CD4-positive, alpha-beta T cell (primary cell): Measurements from ENCODE around the gene MICAL2. TPM values are rescaled to one million over a fixed set of nuclear protein-coding genes. Genes with fewer than 3 reads are reported as not detected.

ENCODE experiments used
- ATAC-seq: fragments of 200-7000 bp; cut with Tn5 transposase; one replicate; pipeline ENCODE4 v1.10.0; 2022; ENCODE audit warnings: mild to moderate bottlenecking; ENCODE audit not compliant: poor library complexity
- CTCF ChIA-PET: fragments of 350-600 bp; sonication (Branson Sonifier 250); formaldehyde crosslinking; loops from one replicate; lab custom pipeline; 2021; ENCODE audit warnings: antibody characterized with exemption, inconsistent platforms; lab: Charles Lee
- POLR2A ChIA-PET: fragments of 350-600 bp; sonication (Branson Sonifier 250); formaldehyde crosslinking; loops from one replicate; lab custom pipeline; 2021; ENCODE audit warnings: antibody characterized with exemption, inconsistent platforms; lab: Charles Lee
- DNase-seq, 14 experiments: peaks; one replicate each; pipeline ENCODE4 v3.0.0-alpha.2; 2013 to 2020; ENCODE audit warnings: mixed read lengths in 2 of 14
- H3K27ac ChIP-seq, 2 donors: one replicate each; pipeline versions ENCODE4 v1.5.1 to v1.7.0; 2013; ENCODE audit warnings: low read length in 2 of 2, low read depth in 1 of 2, mild to moderate bottlenecking in 1 of 2
- H3K27me3 ChIP-seq, 2 experiments: 1 replicate in 1 of 2; 2 replicates in 1 of 2; pipeline versions ENCODE4 v1.6.1 to v1.7.0; 2013; ENCODE audit warnings: low read length in 2 of 2, control low read depth in 1 of 2, mild to moderate bottlenecking in 1 of 2, moderate library complexity in 1 of 2; ENCODE audit not compliant: insufficient read depth in 2 of 2, control insufficient read depth in 1 of 2
- H3K36me3 ChIP-seq: one replicate; pipeline ENCODE4 v1.6.1; 2013; ENCODE audit warnings: low read length, control low read depth; ENCODE audit not compliant: insufficient read depth
- H3K4me1 ChIP-seq: one replicate; pipeline ENCODE4 v1.6.1; 2013; ENCODE audit warnings: low read length, control low read depth; ENCODE audit not compliant: insufficient read depth
- H3K4me3 ChIP-seq: one replicate; pipeline ENCODE4 v1.5.1; 2013; ENCODE audit warnings: mild to moderate bottlenecking, low read length, moderate library complexity
- H3K9me3 ChIP-seq, 2 experiments: 1 replicate in 1 of 2; 2 replicates in 1 of 2; pipeline versions ENCODE4 v1.6.1 to v1.7.0; 2013; ENCODE audit warnings: low read length in 2 of 2, mild to moderate bottlenecking in 2 of 2, control low read depth in 1 of 2, moderate library complexity in 1 of 2; ENCODE audit not compliant: control insufficient read depth in 1 of 2, insufficient read depth in 1 of 2
- H3K27ac Mint-ChIP-seq: one replicate; pipeline ENCODE4 v1.8.0; 2020; ENCODE audit warnings: mixed read lengths
- H3K27me3 Mint-ChIP-seq: one replicate; pipeline ENCODE4 v1.8.0; 2021; ENCODE audit warnings: mixed read lengths
- H3K36me3 Mint-ChIP-seq: one replicate; pipeline ENCODE4 v1.8.0; 2021; ENCODE audit warnings: low read depth, mixed read lengths
- H3K4me1 Mint-ChIP-seq: one replicate; pipeline ENCODE4 v1.8.0; 2021; ENCODE audit warnings: low read depth, mixed read lengths
- H3K4me3 Mint-ChIP-seq: one replicate; pipeline ENCODE4 v1.8.0; 2020; ENCODE audit warnings: mild to moderate bottlenecking, mixed read lengths
- H3K9me3 Mint-ChIP-seq: one replicate; pipeline ENCODE4 v1.8.0; 2020; ENCODE audit warnings: mixed read lengths
- CTCF ChIP-seq: fragments of 200-600 bp; IDR thresholded peaks from one replicate; pipeline ENCODE4 v1.8.0; 2022; ENCODE audit warnings: antibody characterized with exemption, mild to moderate bottlenecking
- intact Hi-C, 2 experiments: fragments of 100-400 bp; cut with DNase I in 1 of 2; cut with micrococcal nuclease in 1 of 2; formaldehyde crosslinking; loops; one replicate each; pipeline versions ENCODE4 v1.15.1 to v1.9.0; 2023 to 2025; cut with DNase I, micrococcal nuclease
- total RNA-seq, 174 experiments: library from RNA in 2 of 174; stranded (reverse) in 2 of 174; gene quantifications; one replicate each; pipeline ENCODE4 v1.2.3 and lab custom pipeline; 2021 to 2026

MICAL2 gene
- total RNA-seq, 2 experiments from 2014 or later, result 12.8 to 14.1 TPM

- Histone ChIP-seq H3K27ac (no peak overlapping the region), H3K27me3 (no peaks in the 10 kb centered on the region), H3K36me3 (no peaks in the 10 kb centered on the region), H3K4me1 (peaks cover 57% of the 10 kb centered on the region), H3K4me3 (no peak overlapping the region), H3K9me3 (no peaks in the 10 kb centered on the region)
- Mint-ChIP-seq H3K27me3 (no peaks in the 10 kb centered on the region), H3K4me1 (peaks cover 70% of the 10 kb centered on the region), H3K27ac (peak overlapping the region; percentile 78), H3K4me3 (no peak overlapping the region), H3K9me3 (no peaks in the 10 kb centered on the region), H3K36me3 (no peaks in the 10 kb centered on the region)
- no peak for TF ChIP-seq CTCF
- ATAC-seq (no peak), DNase-seq (no peak)
- ChIA-PET CTCF (no interaction called here), POLR2A (interaction anchor here (1.9 kb wide), 1 partner anchor 133 kb away, joined by 6 read pairs; no protein-coding TSS in a partner anchor)
- intact Hi-C loops, result no loop called here
Measured at GRCh38 chr11:12090761-12091258, 19.6 kb upstream of the MICAL2 start.

- no peaks in the 10 kb centered on the region for H3K27me3 Mint-ChIP-seq
- Histone ChIP-seq H3K27me3 (no peaks in the 10 kb centered on the region), H3K9me3 (no peaks in the 10 kb centered on the region), H3K27ac (no peak overlapping the region), H3K36me3 (no peaks in the 10 kb centered on the region), H3K4me3 (no peak overlapping the region), H3K4me1 (peaks cover 45% of the 10 kb centered on the region)
- no peaks in the 10 kb centered on the region for H3K36me3 Mint-ChIP-seq
- H3K4me3 Mint-ChIP-seq, result no peak overlapping the region
- ChIA-PET POLR2A (no interaction called here), CTCF (no interaction called here)
- TF ChIP-seq CTCF, result no peak
- intact Hi-C loops, result no loop called here
- no peaks in the 10 kb centered on the region for H3K9me3 Mint-ChIP-seq
- no peak for ATAC-seq
- DNase-seq, result no peak
- H3K27ac Mint-ChIP-seq, result no peak overlapping the region
- peaks cover 57% of the 10 kb centered on the region for H3K4me1 Mint-ChIP-seq
Measured at GRCh38 chr11:12091956-12092558, 18.3 kb upstream of the MICAL2 start.

GRCh38 chr11:12092714-12093113, 17.7 kb upstream of the MICAL2 start:
- POLR2A ChIA-PET, result no interaction called here
- CTCF ChIA-PET, result no interaction called here
- Mint-ChIP-seq H3K4me3 (no peak overlapping the region), H3K9me3 (no peaks in the 10 kb centered on the region), H3K36me3 (no peaks in the 10 kb centered on the region), H3K4me1 (peaks cover 51% of the 10 kb centered on the region), H3K27ac (no peak overlapping the region), H3K27me3 (no peaks in the 10 kb centered on the region)
- H3K36me3 ChIP-seq, result no peaks in the 10 kb centered on the region
- no peaks in the 10 kb centered on the region for H3K9me3 ChIP-seq
- DNase-seq (no peak), ATAC-seq (no peak)
- peaks cover 38% of the 10 kb centered on the region for H3K4me1 ChIP-seq
- H3K27ac ChIP-seq, result no peak overlapping the region
- intact Hi-C loops, result no loop called here
- H3K4me3 ChIP-seq, result no peak overlapping the region
- no peaks in the 10 kb centered on the region for H3K27me3 ChIP-seq
- TF ChIP-seq CTCF, result no peak
